Brain pericyte (primary cell): Measurements from ENCODE around the gene HOXA7.

ENCODE experiments used
- DNase-seq: peaks from one replicate; pipeline ENCODE4 v3.0.0-alpha.2; 2012; ENCODE audit warnings: low read depth, low spot score

HOXA7 gene

DNA sequence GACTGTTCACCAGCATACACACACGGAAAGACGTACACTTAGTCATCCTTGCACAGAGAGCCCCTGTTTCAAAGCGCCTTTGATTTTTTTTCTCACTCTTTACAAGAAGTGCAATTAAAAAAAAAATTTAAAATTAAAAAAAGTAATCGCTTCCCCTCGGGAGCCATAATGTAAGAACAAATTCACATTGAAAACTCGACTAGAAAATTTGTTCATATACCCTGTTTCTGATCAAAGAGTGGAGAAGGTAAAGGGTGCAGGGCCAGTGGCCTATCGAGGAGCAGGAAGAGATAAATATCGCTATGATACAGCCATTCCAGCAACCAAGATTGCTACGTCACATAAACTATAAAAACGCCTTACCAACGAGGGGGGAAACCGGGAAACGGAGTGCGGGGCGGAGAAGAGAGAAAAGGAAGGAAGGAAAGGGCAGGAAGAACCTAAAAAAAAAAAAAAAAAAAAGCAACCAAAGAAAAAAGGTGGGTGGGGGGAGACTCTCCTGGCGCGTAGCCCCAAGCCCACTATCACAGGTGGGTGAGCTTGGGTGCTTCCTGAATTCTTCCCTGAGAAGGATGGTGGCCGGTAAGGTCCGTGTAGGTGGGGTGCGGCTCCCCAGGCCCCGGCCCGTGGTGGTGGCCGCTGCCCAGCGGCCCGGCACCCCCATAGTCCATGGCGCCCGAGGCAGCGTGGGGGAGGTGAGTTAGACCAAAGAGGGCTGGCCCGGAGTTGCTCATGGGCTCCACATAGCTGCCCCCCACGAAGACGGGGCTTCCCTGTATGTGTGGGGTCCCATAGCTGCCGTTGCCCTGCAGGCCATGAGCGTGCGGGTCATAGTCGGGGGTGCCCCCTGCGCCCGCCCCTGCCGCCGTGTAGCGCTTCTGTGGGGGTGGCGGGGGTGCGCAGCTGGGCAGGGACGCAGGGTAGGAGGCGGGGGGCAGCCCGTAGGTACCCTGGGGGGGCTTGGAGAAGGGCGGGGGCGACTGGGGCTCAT, 48.8 kb downstream of the HOXA7 start:
- no peak for DNase-seq

DNA sequence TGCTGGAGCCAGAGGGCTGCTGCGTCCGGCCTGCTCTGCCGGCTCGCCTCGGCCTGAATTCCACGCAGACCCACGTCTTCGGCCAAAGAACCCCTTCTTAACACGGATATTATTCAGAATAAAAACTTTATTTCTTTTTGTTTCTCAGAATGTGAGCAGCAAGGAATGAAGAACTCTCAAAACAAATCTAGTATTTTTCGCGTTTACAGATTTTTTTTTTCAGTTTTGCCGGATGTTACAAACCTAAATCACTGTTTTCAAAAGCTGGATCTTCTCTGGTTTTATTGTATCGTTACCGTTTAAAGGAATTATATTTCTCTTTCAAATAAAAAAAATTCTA, 49.6 kb downstream of the HOXA7 start:
- no peak for DNase-seq

DNA sequence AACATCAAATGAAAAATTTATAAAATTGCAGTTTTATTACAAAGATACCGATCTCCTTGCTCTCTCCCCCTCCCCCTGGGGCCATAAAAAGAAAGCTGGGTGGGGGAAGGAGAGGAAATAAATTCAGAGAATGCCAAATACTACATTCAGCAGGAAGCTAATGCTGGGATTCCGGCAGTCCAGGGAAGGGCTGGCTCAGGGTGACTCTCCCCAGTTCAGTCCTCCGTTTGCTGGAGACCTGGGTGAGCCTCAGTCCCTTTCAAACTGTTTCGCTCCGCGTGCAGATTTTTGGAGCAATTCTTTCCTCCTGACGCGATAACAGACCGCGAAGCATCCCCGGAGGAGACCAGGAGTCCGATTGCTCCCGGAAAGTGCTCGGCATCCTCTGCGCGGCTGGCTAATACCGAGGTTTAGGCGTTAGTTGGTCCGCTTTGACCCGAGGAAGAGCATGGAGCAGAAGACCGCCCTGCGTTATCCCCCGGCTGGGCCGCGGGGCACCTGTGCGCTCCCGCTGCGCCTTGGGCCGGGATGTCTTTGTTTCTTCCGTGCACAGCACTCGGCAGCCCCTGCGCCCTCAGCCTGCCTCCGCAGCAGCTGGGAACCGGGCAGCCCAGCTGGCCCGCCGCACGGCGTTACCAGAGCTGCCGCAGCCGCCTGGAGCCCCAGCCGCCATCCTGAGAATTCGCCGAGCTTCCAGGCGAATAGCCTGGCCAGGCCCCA, 50.1 kb downstream of the HOXA7 start:
- DNase-seq, result no peak

DNA sequence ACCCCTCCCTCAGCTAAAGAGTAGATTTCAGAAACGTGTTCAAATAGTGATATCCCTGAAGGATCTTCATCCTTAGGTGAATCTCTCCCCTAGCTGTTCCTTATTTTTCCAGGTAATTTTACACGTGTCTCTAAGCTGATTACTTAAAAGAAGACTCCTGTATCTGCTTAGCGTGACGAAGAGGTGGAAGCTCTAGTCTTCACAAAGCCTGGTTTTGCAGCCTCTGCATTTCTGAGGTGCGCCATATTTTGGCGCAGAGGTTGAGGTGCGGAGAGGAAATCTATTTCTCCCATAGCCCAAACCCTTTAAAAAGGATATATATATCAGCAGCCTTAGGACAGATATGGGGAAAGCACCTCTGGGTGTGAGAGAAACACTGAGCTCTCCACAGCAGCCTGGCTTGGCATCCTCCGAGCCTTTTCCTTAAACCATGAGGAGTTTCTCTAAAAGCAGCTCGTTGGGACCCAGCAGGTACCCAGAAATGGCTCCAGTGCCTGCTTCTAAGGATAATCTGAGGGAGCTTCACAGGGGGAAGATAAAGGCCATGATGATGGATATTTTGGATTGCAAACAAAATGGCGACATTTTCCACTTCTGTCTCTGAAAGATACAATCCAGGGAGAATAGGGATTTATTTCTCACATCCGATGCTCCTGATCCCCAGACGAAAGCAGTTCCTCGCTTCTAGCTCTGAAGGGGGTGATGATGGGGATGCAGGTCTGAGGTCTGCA, 51.0 kb downstream of the HOXA7 start:
- no peak for DNase-seq

DNA sequence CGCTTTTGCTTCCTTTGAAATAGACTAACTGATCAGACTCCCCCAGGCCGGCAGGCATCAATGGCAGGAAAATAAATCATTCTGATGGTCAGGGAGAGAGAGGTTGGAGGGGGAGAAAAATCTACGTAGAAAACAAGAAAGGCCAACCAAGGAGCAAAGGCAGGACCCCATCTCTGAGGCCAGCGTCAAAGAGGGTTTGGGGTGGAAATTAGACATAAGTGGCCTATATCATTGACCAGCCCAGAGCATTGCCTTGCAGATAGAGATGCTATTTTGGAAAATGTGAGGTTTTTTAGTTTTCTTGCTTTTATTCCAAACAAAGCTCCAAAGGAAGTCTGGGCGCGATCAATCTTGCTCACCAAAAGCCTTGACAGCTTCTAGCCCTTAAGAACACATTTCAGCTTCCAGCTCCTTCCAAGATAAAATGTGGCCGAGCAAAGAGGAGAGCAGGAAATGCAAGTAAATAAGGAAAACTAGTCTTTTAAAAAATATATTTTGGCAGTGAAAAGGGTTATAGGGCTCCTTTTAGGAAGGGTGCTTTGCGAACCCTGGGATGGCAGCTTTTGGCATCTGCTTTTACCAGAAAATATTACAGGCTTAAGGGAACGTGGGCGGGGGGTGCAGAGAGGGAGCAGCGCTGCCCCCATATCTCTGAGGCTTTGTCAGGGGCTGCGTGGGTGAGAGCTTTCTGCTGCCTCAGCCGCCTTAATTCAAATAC, 52.0 kb downstream of the HOXA7 start:
- no peak for DNase-seq
